CD8-positive, alpha-beta memory T cell (primary cell): ENCODE data around the gene KLF9. TPM values are rescaled to one million over a fixed set of nuclear protein-coding genes. Genes with fewer than 3 reads are reported as not detected.

Source experiments
- CTCF ChIA-PET: fragments of 350-600 bp; sonication (Branson Sonifier 250); formaldehyde crosslinking; loops from one replicate; lab custom pipeline; 2021; ENCODE audit warnings: antibody characterized with exemption; lab: Charles Lee
- POLR2A ChIA-PET: fragments of 350-600 bp; sonication (Branson Sonifier 250); formaldehyde crosslinking; loops from one replicate; lab custom pipeline; 2021; ENCODE audit warnings: antibody characterized with exemption; lab: Charles Lee
- DNase-seq, 5 donors: peaks; one replicate each; pipeline versions ENCODE4 v3.0.0 to v3.0.0-alpha.2; 2020 to 2022; ENCODE audit warnings: mixed read lengths in 1 of 5
- H3K27ac ChIP-seq: one replicate; pipeline ENCODE4 v1.7.0; 2013; ENCODE audit warnings: low read depth, mild to moderate bottlenecking, low read length, moderate library complexity
- H3K27me3 ChIP-seq: 2 replicates; pipeline ENCODE4 v1.7.0; 2013; ENCODE audit warnings: low read length, mild to moderate bottlenecking; ENCODE audit not compliant: insufficient read depth, poor library complexity, severe bottlenecking
- H3K36me3 ChIP-seq: 2 replicates; pipeline ENCODE4 v1.7.0; 2013; ENCODE audit warnings: mild to moderate bottlenecking, low read length, moderate library complexity; ENCODE audit not compliant: insufficient read depth
- H3K4me1 ChIP-seq: 2 replicates; pipeline ENCODE4 v1.7.0; 2013; ENCODE audit warnings: mild to moderate bottlenecking, low read length, moderate library complexity; ENCODE audit not compliant: insufficient read depth
- H3K4me3 ChIP-seq: 2 replicates; pipeline ENCODE4 v1.7.0; 2013; ENCODE audit warnings: mild to moderate bottlenecking, low read length
- H3K9me3 ChIP-seq: 2 replicates; pipeline ENCODE4 v1.7.0; 2013; ENCODE audit warnings: mild to moderate bottlenecking, low read length
- H3K27ac Mint-ChIP-seq, 8 donors: one replicate each; pipeline ENCODE4 v1.8.0; 2020 to 2021; ENCODE audit warnings: mixed read lengths in 8 of 8, mild to moderate bottlenecking in 6 of 8, inconsistent platforms in 3 of 8, moderate library complexity in 3 of 8
- H3K27me3 Mint-ChIP-seq, 2 donors: one replicate each; pipeline ENCODE4 v1.8.0; 2020 to 2021; ENCODE audit warnings: mixed read lengths in 2 of 2, mild to moderate bottlenecking in 1 of 2, moderate library complexity in 1 of 2
- H3K36me3 Mint-ChIP-seq, 3 donors: one replicate each; pipeline ENCODE4 v1.8.0; 2020 to 2021; ENCODE audit warnings: mixed read lengths in 3 of 3, inconsistent platforms in 1 of 3, mild to moderate bottlenecking in 1 of 3
- H3K4me1 Mint-ChIP-seq, 3 donors: one replicate each; pipeline ENCODE4 v1.8.0; 2020 to 2021; ENCODE audit warnings: mixed read lengths in 3 of 3, inconsistent platforms in 1 of 3, mild to moderate bottlenecking in 1 of 3
- H3K4me3 Mint-ChIP-seq, 7 donors: one replicate each; pipeline ENCODE4 v1.8.0; 2020 to 2021; ENCODE audit warnings: mixed read lengths in 7 of 7, mild to moderate bottlenecking in 6 of 7, moderate library complexity in 4 of 7, inconsistent platforms in 2 of 7
- H3K9me3 Mint-ChIP-seq, 5 donors: one replicate each; pipeline ENCODE4 v1.8.0; 2020 to 2022; ENCODE audit warnings: mixed read lengths in 5 of 5, mild to moderate bottlenecking in 3 of 5, moderate library complexity in 2 of 5, inconsistent platforms in 1 of 5
- polyA plus RNA-seq: library from polyadenylated mRNA; unstranded; fragments of 300-500 nt; fragmentation: Illumina TruSeq; gene quantifications from one replicate; pipeline ENCODE4 v1.2.3, GENCODE V29; 2021
- total RNA-seq, 2 experiments: library from RNA; stranded (reverse); gene quantifications; one replicate each; pipeline ENCODE4 v1.2.3, GENCODE V29; 2021

Gene KLF9
- 10 to 100 TPM; 19.2 to 20.2 TPM for total RNA-seq
- 3.9 TPM for polyA plus RNA-seq

DNA sequence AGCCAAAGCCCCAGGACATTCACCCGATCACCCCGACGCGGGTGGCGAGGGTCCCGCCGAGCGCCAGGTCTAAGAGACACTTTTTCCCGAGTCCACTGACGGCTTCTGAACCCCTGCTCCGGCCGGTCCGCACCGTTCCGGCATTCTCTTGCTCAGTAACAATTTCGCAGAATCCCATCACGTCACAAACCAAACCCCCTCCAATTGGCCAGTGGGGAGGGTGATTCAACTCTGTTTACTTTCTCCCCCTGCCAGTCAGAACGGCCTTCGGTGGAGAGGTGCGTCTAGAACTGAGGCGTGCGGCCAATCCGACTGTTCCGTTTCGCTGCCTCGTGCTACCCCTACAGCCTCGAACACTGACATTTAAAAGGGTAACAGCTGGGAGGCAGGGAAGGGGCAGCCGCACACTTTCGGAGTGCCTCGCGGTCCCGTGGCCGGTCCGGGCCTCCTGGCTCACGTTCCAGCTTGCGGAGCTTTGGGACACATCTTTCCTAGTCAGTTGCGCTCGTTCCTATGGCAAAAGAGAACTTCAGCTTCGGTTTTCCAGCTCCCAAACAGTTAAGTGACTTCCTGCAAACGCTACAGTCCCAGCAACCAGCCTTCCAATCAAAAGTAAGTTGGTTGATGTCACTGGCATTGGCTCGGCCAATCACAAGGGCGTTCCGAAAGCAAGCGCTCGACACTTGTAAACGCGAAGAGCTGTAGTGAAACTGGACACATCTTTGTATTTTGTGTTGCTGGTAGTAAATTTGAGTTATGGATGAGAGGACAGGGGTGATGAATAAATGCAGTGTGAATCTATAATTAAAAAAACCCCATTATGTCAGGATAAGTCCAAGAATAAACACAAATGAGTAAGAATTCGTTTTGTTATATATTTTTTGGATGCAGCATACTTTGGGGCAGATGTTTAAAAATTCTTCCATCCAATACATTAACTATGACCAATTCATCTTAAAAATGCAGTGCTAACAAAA is at the start of gene KLF9:
Gene KLF9 (minus strand): TSS at position 859 of the 977 bp plus-strand sequence. CDS start 1,294 bp downstream, outside the sequence.
- peaks cover 43% of the 10 kb centered on the region for H3K4me1 ChIP-seq
- no peaks in the 10 kb centered on the region for H3K36me3 ChIP-seq
- H3K9me3 Mint-ChIP-seq: no peaks in the 10 kb centered on the region
- H3K27me3 Mint-ChIP-seq: peaks cover 0 to 2% of the 10 kb centered on the region in 2 donors
- ChIA-PET CTCF (interaction anchor here (0.8 to 2.1 kb wide), 4 partner anchors 8 to 188 kb away, joined by 3 to 5 read pairs (median 4); no protein-coding TSS in a partner anchor), POLR2A (interaction anchor here (0.6 to 3.0 kb wide), 8 partner anchors 7 to 1370 kb away, joined by 3 to 29 read pairs (median 3); no protein-coding TSS in a partner anchor)
- H3K9me3 ChIP-seq: no peaks in the 10 kb centered on the region
- H3K4me3 Mint-ChIP-seq: peak within 1 kb of the TSS; percentile 95 to 99 (median 98)
- peaks cover 43 to 59% (median 53%) of the 10 kb centered on the region in 3 donors for H3K4me1 Mint-ChIP-seq
- peaks cover 0 to 22% (median 0%) of the 10 kb centered on the region in 3 donors for H3K36me3 Mint-ChIP-seq
- H3K4me3 ChIP-seq: peak within 1 kb of the TSS; percentile 49
- no peaks in the 10 kb centered on the region for H3K27me3 ChIP-seq
- H3K27ac ChIP-seq: peak within 1 kb of the TSS; percentile 98
- peak within 1 kb of the TSS; percentile 100 for H3K27ac Mint-ChIP-seq
- peak; percentile 83 to 97 (median 95) for DNase-seq

GRCh38 chr9:70463877-70464276 is 49.4 kb upstream of the KLF9 start:
- H3K4me1 ChIP-seq: no peaks in the 10 kb centered on the region
- Mint-ChIP-seq H3K27ac (peak overlapping the region in 1 of 8 donors; percentile 22), H3K36me3 (no peaks in the 10 kb centered on the region), H3K4me1 (peaks cover under 1 to 15% (median 6%) of the 10 kb centered on the region in 3 donors), H3K9me3 (no peaks in the 10 kb centered on the region), H3K4me3 (no peak overlapping the region), H3K27me3 (no peaks in the 10 kb centered on the region)
- ChIA-PET POLR2A (no interaction called here), CTCF (no interaction called here)
- no peaks in the 10 kb centered on the region for H3K9me3 ChIP-seq
- H3K27me3 ChIP-seq: no peaks in the 10 kb centered on the region
- DNase-seq: no peak
- no peak overlapping the region for H3K4me3 ChIP-seq
- H3K36me3 ChIP-seq: no peaks in the 10 kb centered on the region
- no peak overlapping the region for H3K27ac ChIP-seq

GRCh38 chr9:70462300-70462699 is 47.8 kb upstream of the KLF9 start:
- H3K27me3 ChIP-seq: no peaks in the 10 kb centered on the region
- peak overlapping the region in 4 of 8 donors; percentile 5 to 69 (median 15) for H3K27ac Mint-ChIP-seq
- no peak overlapping the region for H3K4me3 Mint-ChIP-seq
- no peaks in the 10 kb centered on the region for H3K36me3 Mint-ChIP-seq
- H3K4me1 ChIP-seq: no peaks in the 10 kb centered on the region
- no peaks in the 10 kb centered on the region for H3K36me3 ChIP-seq
- no peak overlapping the region for H3K4me3 ChIP-seq
- H3K4me1 Mint-ChIP-seq: peaks cover 0 to 8% (median 0%) of the 10 kb centered on the region in 3 donors
- H3K9me3 ChIP-seq: no peaks in the 10 kb centered on the region
- no peak overlapping the region for H3K27ac ChIP-seq
- H3K27me3 Mint-ChIP-seq: no peaks in the 10 kb centered on the region
- H3K9me3 Mint-ChIP-seq: no peaks in the 10 kb centered on the region
- DNase-seq: no peak
- ChIA-PET POLR2A (no interaction called here), CTCF (no interaction called here)

GRCh38 chr9:70457235-70457634 is 42.8 kb upstream of the KLF9 start:
- no peak overlapping the region for H3K4me3 Mint-ChIP-seq
- H3K9me3 Mint-ChIP-seq: no peaks in the 10 kb centered on the region
- ChIA-PET POLR2A (no interaction called here), CTCF (no interaction called here)
- H3K27me3 ChIP-seq: no peaks in the 10 kb centered on the region
- no peaks in the 10 kb centered on the region for H3K36me3 ChIP-seq
- H3K4me1 ChIP-seq: no peaks in the 10 kb centered on the region
- DNase-seq: no peak
- no peak overlapping the region for H3K27ac Mint-ChIP-seq
- no peaks in the 10 kb centered on the region for H3K36me3 Mint-ChIP-seq
- no peak overlapping the region for H3K4me3 ChIP-seq
- H3K27ac ChIP-seq: no peak overlapping the region
- H3K4me1 Mint-ChIP-seq: no peaks in the 10 kb centered on the region
- no peaks in the 10 kb centered on the region for H3K9me3 ChIP-seq
- peaks cover 0 to 1% of the 10 kb centered on the region in 2 donors for H3K27me3 Mint-ChIP-seq

- peaks cover 0 to 7% of the 10 kb centered on the region in 2 donors for H3K27me3 Mint-ChIP-seq
- CTCF ChIA-PET: no interaction called here
- POLR2A ChIA-PET: no interaction called here
- Histone ChIP-seq H3K4me3 (no peak overlapping the region), H3K27ac (no peak overlapping the region), H3K4me1 (no peaks in the 10 kb centered on the region), H3K27me3 (no peaks in the 10 kb centered on the region), H3K36me3 (no peaks in the 10 kb centered on the region), H3K9me3 (no peaks in the 10 kb centered on the region)
- no peak for DNase-seq
- no peak overlapping the region for H3K4me3 Mint-ChIP-seq
- H3K4me1 Mint-ChIP-seq: no peaks in the 10 kb centered on the region
- no peaks in the 10 kb centered on the region for H3K36me3 Mint-ChIP-seq
- no peaks in the 10 kb centered on the region for H3K9me3 Mint-ChIP-seq
- H3K27ac Mint-ChIP-seq: no peak overlapping the region
Observed at GRCh38 chr9:70455993-70456704, 41.7 kb upstream of the KLF9 start.

DNA sequence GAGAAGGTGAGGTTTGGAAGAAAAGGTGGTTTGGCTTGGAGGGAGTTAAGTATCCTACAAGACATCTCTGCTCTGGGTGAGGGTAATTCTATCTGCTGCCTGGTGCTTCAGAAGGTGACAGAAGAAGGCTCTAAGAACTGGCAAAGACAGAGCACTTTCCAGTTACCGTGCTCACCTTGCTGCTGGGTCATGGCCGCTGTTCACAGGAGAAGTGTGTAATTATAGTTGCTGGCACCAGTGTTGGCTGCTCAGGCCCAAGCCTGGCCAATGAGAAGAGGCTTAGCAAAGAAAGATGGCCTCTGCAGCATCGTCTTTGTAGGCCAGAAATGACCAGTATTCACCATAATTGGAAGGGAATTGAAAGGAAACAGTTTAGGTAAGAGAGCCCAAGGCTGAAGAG is 37.9 kb upstream of the KLF9 start:
- POLR2A ChIA-PET: no interaction called here

GRCh38 chr9:70451765-70452164 is 37.3 kb upstream of the KLF9 start:
- Histone ChIP-seq H3K27ac (no peak overlapping the region), H3K9me3 (no peaks in the 10 kb centered on the region), H3K4me3 (no peak overlapping the region), H3K36me3 (no peaks in the 10 kb centered on the region), H3K27me3 (no peaks in the 10 kb centered on the region), H3K4me1 (no peaks in the 10 kb centered on the region)
- H3K27me3 Mint-ChIP-seq: peaks cover 6 to 8% of the 10 kb centered on the region in 2 donors
- H3K36me3 Mint-ChIP-seq: no peaks in the 10 kb centered on the region
- no peak overlapping the region for H3K27ac Mint-ChIP-seq
- no peaks in the 10 kb centered on the region for H3K4me1 Mint-ChIP-seq
- POLR2A ChIA-PET: no interaction called here
- DNase-seq: no peak
- CTCF ChIA-PET: no interaction called here
- no peaks in the 10 kb centered on the region for H3K9me3 Mint-ChIP-seq
- H3K4me3 Mint-ChIP-seq: no peak overlapping the region

More for the DNA sequence above, 37.9 kb upstream of the KLF9 start:
- H3K9me3 Mint-ChIP-seq: no peaks in the 10 kb centered on the region
- Histone ChIP-seq H3K36me3 (no peaks in the 10 kb centered on the region), H3K4me3 (no peak overlapping the region), H3K27me3 (no peaks in the 10 kb centered on the region), H3K27ac (no peak overlapping the region), H3K9me3 (no peaks in the 10 kb centered on the region), H3K4me1 (no peaks in the 10 kb centered on the region)
- no peak overlapping the region for H3K27ac Mint-ChIP-seq
- CTCF ChIA-PET: no interaction called here
- no peak overlapping the region for H3K4me3 Mint-ChIP-seq
- H3K27me3 Mint-ChIP-seq: peaks cover 6 to 8% of the 10 kb centered on the region in 2 donors
- DNase-seq: no peak
- H3K36me3 Mint-ChIP-seq: no peaks in the 10 kb centered on the region
- H3K4me1 Mint-ChIP-seq: no peaks in the 10 kb centered on the region
